DND-41 (cell line): ENCODE results near the gene ABCB8.

Experiments used
- ATAC-seq: fragments of 200-7000 bp; cut with Tn5 transposase; 3 replicates; pipeline ENCODE4 v1.9.1; 2021; ENCODE audit warnings: low read depth; ENCODE audit not compliant: insufficient read depth
- DNase-seq: peaks from one replicate; pipeline ENCODE4 v3.0.0-alpha.2; 2020
- H2AFZ ChIP-seq: 2 replicates; pipeline ENCODE4 v1.6.0; 2012; ENCODE audit warnings: low read depth, low read length
- H3K27ac ChIP-seq: 2 replicates; pipeline ENCODE4 v1.5.1; 2012; ENCODE audit warnings: low read length, inconsistent platforms
- H3K27me3 ChIP-seq: fragments of 200-600 bp; sonication (generic); 2 replicates; pipeline ENCODE4 v1.6.0; 2012; ENCODE audit warnings: low read length, mild to moderate bottlenecking, inconsistent platforms; ENCODE audit not compliant: insufficient read depth, poor library complexity
- H3K36me3 ChIP-seq: 2 replicates; pipeline ENCODE4 v1.5.1; 2012; ENCODE audit warnings: low read length, inconsistent platforms; ENCODE audit not compliant: insufficient read depth
- H3K4me1 ChIP-seq: 2 replicates; pipeline ENCODE4 v1.5.1; 2012; ENCODE audit warnings: mild to moderate bottlenecking, low read length; ENCODE audit not compliant: insufficient read depth
- H3K4me2 ChIP-seq: 2 replicates; pipeline ENCODE4 v1.6.0; 2012; ENCODE audit warnings: mild to moderate bottlenecking, moderate library complexity, low read length, inconsistent platforms; ENCODE audit not compliant: insufficient read depth
- H3K4me3 ChIP-seq, 2 experiments: fragments of 200-600 bp in 1 of 2; shearing (Covaris generic) in 1 of 2; 2 replicates each; pipeline ENCODE4 v1.5.1; 2012 to 2016; ENCODE audit warnings: inconsistent platforms in 2 of 2, low read length in 2 of 2, mild to moderate bottlenecking in 2 of 2, low read depth in 1 of 2, moderate library complexity in 1 of 2
- H3K79me2 ChIP-seq: 2 replicates; pipeline ENCODE4 v1.6.0; 2012; ENCODE audit warnings: low read length, inconsistent platforms; ENCODE audit not compliant: insufficient read depth
- H3K9ac ChIP-seq: 2 replicates; pipeline ENCODE4 v1.6.0; 2012; ENCODE audit warnings: low read depth, mild to moderate bottlenecking, inconsistent platforms, low read length, moderate library complexity
- H3K9me3 ChIP-seq: 2 replicates; pipeline ENCODE4 v1.5.1; 2012; ENCODE audit warnings: low read length, moderate library complexity, mild to moderate bottlenecking, inconsistent platforms; ENCODE audit not compliant: insufficient read depth, severe bottlenecking
- H4K20me1 ChIP-seq: 2 replicates; pipeline ENCODE4 v1.6.0; 2012; ENCODE audit warnings: low read length; ENCODE audit not compliant: insufficient read depth
- EZH2 ChIP-seq: IDR thresholded peaks from 3 replicates; pipeline ENCODE4 v1.6.1; 2012; ENCODE audit warnings: borderline replicate concordance, low read depth, mild to moderate bottlenecking, moderate library complexity, low read length, inconsistent platforms; ENCODE audit not compliant: severe bottlenecking
- TF ChIP-seq, protein P1 (sequence below): IDR thresholded peaks from 2 replicates; pipeline ENCODE4 v1.5.1; 2012; ENCODE audit warnings: borderline replicate concordance, low read length, moderate library complexity, mild to moderate bottlenecking; ENCODE audit not compliant: poor library complexity, severe bottlenecking; ENCODE audit errors: extremely low read depth

Gene ABCB8

DNA sequence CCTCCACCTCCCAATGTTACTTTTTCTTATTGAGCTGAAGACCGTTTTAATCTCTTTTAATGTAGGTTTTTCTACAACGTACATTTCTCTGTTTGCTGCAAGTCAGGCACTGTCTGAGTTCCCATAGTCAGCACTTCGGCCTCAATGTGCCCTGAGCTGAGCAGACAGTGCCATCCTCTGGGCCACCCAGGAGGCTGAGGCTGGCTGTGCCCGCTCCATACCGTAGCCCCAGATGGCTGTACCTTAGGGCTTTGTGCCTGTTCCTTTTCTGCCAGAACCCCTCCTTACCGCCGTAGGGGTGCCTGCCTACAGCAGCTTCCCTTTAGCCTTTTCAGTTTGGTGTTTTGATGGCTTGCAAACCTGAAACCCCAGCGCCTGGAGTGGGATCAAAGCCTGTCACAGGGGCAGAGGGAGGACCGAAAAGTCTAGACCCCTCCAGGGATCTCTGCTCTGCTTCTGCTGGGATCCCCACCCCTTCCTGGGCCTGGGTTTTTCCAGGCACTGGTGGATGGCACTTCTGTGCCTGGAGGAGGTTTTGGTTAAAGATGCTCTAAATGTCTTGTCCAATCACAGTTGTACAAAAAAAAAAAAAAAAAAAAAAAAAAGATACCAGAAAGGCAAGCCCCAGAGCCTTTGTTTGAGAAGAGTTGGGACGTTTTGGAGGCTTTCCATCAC lies 67.0 kb downstream of the ABCB8 start:
- H3K9me3 ChIP-seq, result no peaks in the 10 kb centered on the region
- no peaks in the 10 kb centered on the region for H3K36me3 ChIP-seq
- no peak overlapping the region for H3K27ac ChIP-seq
- H3K79me2 ChIP-seq, result no peaks in the 10 kb centered on the region; the same call in 1 of the 2 replicates
- H3K4me1 ChIP-seq, result no peaks in the 10 kb centered on the region
- no peaks in the 10 kb centered on the region for H3K27me3 ChIP-seq
- no peak overlapping the region for H3K4me2 ChIP-seq
- ATAC-seq (no peak), DNase-seq (no peak)
- H3K9ac ChIP-seq, result no peak overlapping the region
- peaks cover 16% of the 10 kb centered on the region; the same call in 1 of the 2 replicates for H4K20me1 ChIP-seq
- no peak overlapping the region for H2AFZ ChIP-seq
- TF ChIP-seq, protein P1, sequence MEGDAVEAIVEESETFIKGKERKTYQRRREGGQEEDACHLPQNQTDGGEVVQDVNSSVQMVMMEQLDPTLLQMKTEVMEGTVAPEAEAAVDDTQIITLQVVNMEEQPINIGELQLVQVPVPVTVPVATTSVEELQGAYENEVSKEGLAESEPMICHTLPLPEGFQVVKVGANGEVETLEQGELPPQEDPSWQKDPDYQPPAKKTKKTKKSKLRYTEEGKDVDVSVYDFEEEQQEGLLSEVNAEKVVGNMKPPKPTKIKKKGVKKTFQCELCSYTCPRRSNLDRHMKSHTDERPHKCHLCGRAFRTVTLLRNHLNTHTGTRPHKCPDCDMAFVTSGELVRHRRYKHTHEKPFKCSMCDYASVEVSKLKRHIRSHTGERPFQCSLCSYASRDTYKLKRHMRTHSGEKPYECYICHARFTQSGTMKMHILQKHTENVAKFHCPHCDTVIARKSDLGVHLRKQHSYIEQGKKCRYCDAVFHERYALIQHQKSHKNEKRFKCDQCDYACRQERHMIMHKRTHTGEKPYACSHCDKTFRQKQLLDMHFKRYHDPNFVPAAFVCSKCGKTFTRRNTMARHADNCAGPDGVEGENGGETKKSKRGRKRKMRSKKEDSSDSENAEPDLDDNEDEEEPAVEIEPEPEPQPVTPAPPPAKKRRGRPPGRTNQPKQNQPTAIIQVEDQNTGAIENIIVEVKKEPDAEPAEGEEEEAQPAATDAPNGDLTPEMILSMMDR, result peak; percentile 4
- TF ChIP-seq EZH2, result no peak
- H3K4me3 ChIP-seq, result no peak overlapping the region

DNA sequence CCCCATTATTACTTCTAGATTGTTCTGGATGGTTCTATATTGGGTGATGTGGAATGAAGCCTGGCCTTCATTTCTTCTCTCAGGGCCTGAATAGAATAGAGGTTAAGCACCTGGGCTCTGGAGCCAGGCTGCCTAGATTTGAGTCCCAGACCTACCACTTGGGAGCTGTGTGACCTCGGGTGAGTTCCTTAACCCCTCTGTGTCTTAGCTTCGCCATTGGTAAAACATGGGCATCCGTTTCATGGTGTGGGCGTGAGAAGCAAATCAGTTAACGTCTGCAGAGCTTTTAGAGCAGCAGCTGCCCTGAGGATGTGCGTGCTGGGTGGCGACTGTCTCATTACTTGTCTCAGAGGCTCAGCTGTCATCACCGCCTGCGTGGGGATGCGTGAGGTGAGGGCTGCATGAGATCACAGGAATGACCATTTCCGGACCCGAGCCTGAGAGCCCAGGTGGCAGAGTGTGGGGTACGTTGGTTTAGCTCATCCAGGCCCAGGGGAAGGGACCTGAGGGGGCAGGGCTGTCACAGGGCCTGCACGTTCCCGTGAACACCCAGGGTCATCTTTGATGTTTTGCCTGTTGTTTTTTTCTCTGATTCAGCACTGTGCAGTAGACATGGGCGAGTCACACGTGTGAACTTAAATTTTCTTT lies 67.7 kb downstream of the ABCB8 start:
- TF ChIP-seq, protein P1, result no peak
- TF ChIP-seq EZH2, result no peak
- no peak overlapping the region for H3K27ac ChIP-seq
- H2AFZ ChIP-seq, result no peak overlapping the region
- no peak for DNase-seq
- H3K79me2 ChIP-seq, result no peaks in the 10 kb centered on the region; the same call in 1 of the 2 replicates
- no peak overlapping the region for H3K4me2 ChIP-seq
- no peak overlapping the region for H3K4me3 ChIP-seq
- no peaks in the 10 kb centered on the region for H3K27me3 ChIP-seq
- H3K9me3 ChIP-seq, result no peaks in the 10 kb centered on the region
- no peaks in the 10 kb centered on the region for H3K4me1 ChIP-seq
- no peak for ATAC-seq
- H4K20me1 ChIP-seq, result peaks cover 14% of the 10 kb centered on the region; the same call in 1 of the 2 replicates
- no peaks in the 10 kb centered on the region for H3K36me3 ChIP-seq
- no peak overlapping the region for H3K9ac ChIP-seq
